ENCODE data around the gene ANXA6.

Gene ANXA6

DNA sequence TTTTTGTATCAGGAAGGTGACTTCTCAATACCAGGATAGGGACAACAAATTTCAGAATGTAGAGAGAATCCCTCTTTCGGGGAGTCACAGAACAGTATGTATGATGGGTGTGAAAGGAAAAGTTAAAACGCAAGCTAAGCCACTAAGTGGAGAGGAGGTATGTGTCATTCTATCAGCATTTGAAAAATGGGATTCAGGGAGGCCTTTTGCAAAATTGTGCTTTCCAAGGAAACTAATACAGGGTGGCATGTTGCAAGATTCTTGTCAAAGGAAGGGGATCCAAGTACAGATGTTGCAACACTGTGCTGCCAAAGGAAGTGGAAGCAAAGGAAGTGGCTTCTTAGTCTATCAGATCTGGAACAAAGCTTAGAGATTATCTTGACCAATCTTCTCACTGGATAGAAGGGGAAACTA, 64.1 kb downstream of the ANXA6 start:
- no peaks in the 10 kb centered on the region for H3K36me3 ChIP-seq (ENCODE audit: insufficient read depth, insufficient read length, low read length)
- H3K4me1 ChIP-seq (ENCODE audit: insufficient read depth, insufficient read length), result peaks cover 15% of the 10 kb centered on the region
- no peak overlapping the region for H3K9ac ChIP-seq (ENCODE audit: insufficient read length, low read depth)
- no peak for TF ChIP-seq ZNF274 (IDR thresholded peaks at IDR 0.05; ENCODE audit: low read depth, low read length)
- no peak for TF ChIP-seq SUZ12 (IDR thresholded peaks at IDR 0.05; ENCODE audit: extremely low read depth, insufficient read depth, insufficient read length)
- no peak for TF ChIP-seq YY1 (IDR thresholded peaks at IDR 0.05; ENCODE audit: insufficient read depth, insufficient read length)
- H3K9me3 ChIP-seq (ENCODE audit: insufficient read depth, low read length), result no peaks in the 10 kb centered on the region
- DNase-seq (ENCODE audit: low read depth, low spot score), result no peak
- H3K4me3 ChIP-seq (ENCODE audit: insufficient read length, low read depth), result no peak overlapping the region
- H3K27me3 ChIP-seq (ENCODE audit: insufficient read depth, insufficient read length), result no peaks in the 10 kb centered on the region

DNA sequence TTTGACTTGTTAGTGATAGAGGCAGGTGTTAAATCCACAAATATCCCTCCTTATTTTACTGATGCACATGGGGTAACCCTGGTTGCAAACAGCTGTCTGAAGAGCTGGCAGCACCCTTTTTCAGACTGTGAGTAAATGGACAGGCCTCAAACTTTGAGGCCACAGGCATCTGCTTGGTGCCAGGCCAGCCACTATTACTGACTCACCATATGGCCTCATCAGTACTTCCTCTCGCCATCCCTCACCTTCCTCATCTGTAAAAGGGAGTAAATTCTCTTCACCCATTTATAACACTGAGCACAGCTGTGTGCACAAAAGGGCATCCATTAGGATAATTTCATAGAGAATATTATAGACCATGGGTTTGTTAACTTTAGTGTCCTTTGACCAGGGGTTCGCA, 64.8 kb downstream of the ANXA6 start:
- Histone ChIP-seq H3K4me1 (ENCODE audit: insufficient read depth, insufficient read length) (peaks cover 13% of the 10 kb centered on the region), H3K4me3 (ENCODE audit: insufficient read length, low read depth) (no peak overlapping the region), H3K9me3 (ENCODE audit: insufficient read depth, low read length) (no peaks in the 10 kb centered on the region), H3K27me3 (ENCODE audit: insufficient read depth, insufficient read length) (no peaks in the 10 kb centered on the region), H3K36me3 (ENCODE audit: insufficient read depth, insufficient read length, low read length) (no peaks in the 10 kb centered on the region), H3K9ac (ENCODE audit: insufficient read length, low read depth) (no peak overlapping the region)
- DNase-seq (ENCODE audit: low read depth, low spot score), result no peak
- TF ChIP-seq SUZ12 (IDR thresholded peaks at IDR 0.05; ENCODE audit: extremely low read depth, insufficient read depth, insufficient read length) (no peak), ZNF274 (IDR thresholded peaks at IDR 0.05; ENCODE audit: low read depth, low read length) (no peak), YY1 (IDR thresholded peaks at IDR 0.05; ENCODE audit: insufficient read depth, insufficient read length) (no peak)

DNA sequence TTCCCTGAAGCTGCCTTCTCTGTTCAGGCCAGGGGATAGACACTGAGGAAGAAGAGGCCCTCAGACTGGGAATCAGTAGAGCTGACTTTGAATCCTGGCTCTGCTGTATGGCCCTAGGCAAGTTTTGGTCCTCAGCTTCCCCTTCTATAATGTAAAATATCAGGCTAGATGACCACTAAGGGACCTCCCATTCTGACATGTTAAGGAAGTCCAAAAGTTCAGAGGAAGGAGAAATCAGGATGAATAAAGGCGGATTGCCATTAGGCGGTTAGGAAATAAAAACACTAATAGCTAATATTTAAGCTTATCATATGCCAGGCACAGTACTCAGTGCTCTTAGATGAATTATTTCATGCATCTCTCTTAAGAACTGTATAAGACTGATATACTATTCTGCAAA, 67.9 kb downstream of the ANXA6 start:
- Histone ChIP-seq H3K9me3 (ENCODE audit: insufficient read depth, low read length) (no peaks in the 10 kb centered on the region), H3K9ac (ENCODE audit: insufficient read length, low read depth) (no peak overlapping the region), H3K27me3 (ENCODE audit: insufficient read depth, insufficient read length) (no peaks in the 10 kb centered on the region), H3K4me3 (ENCODE audit: insufficient read length, low read depth) (no peak overlapping the region), H3K36me3 (ENCODE audit: insufficient read depth, insufficient read length, low read length) (no peaks in the 10 kb centered on the region), H3K4me1 (ENCODE audit: insufficient read depth, insufficient read length) (peaks cover 7% of the 10 kb centered on the region)
- TF ChIP-seq SUZ12 (IDR thresholded peaks at IDR 0.05; ENCODE audit: extremely low read depth, insufficient read depth, insufficient read length) (no peak), YY1 (IDR thresholded peaks at IDR 0.05; ENCODE audit: insufficient read depth, insufficient read length) (no peak), ZNF274 (IDR thresholded peaks at IDR 0.05; ENCODE audit: low read depth, low read length) (no peak)
- no peak for DNase-seq (ENCODE audit: low read depth, low spot score)

DNA sequence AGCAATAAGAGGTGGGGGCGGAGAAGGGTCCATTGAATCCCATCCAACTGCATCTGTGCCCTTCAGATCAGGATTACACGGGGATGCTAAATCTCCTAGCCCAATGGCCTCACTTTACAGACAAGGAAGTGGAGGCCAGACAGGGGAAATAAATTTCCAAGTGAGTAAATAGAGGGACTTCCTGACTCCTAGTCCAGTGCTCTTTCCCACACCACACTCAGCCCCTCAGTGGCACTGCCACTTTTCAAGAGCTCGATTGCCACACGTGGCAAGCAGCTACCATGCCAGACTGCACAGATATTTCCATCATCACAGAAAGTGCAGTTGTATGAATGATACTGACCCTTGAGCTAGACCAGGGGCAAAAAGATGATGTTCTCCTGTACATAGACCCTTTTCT, 68.6 kb downstream of the ANXA6 start:
- no peak overlapping the region for H3K4me3 ChIP-seq (ENCODE audit: insufficient read length, low read depth)

DNA sequence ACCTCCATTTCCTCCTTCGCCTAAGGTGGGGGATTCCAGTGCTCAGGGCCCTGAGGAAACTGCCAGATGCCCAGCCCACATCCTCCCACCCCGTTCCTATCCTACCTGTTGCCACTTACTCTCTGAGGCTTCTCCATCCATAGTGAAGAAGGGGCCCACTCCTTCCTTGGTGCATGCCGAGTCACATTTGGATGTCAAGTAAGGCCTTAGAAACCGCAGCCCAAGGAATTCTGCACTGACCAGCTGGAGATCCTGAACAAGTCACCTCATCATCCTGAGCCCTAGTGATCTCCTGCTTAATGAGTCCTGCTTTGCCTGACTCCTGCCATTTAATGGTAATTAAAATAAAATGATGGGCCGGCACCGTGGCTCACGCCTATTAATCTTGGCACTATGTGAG, 70.1 kb downstream of the ANXA6 start:
- Histone ChIP-seq H3K9me3 (ENCODE audit: insufficient read depth, low read length) (no peaks in the 10 kb centered on the region), H3K36me3 (ENCODE audit: insufficient read depth, insufficient read length, low read length) (no peaks in the 10 kb centered on the region), H3K4me1 (ENCODE audit: insufficient read depth, insufficient read length) (peaks cover 3% of the 10 kb centered on the region), H3K9ac (ENCODE audit: insufficient read length, low read depth) (no peak overlapping the region), H3K27me3 (ENCODE audit: insufficient read depth, insufficient read length) (no peaks in the 10 kb centered on the region), H3K4me3 (ENCODE audit: insufficient read length, low read depth) (no peak overlapping the region)
- no peak for DNase-seq (ENCODE audit: low read depth, low spot score)
- TF ChIP-seq ZNF274 (IDR thresholded peaks at IDR 0.05; ENCODE audit: low read depth, low read length) (no peak), SUZ12 (IDR thresholded peaks at IDR 0.05; ENCODE audit: extremely low read depth, insufficient read depth, insufficient read length) (no peak), YY1 (IDR thresholded peaks at IDR 0.05; ENCODE audit: insufficient read depth, insufficient read length) (no peak)

More for the DNA sequence above, 68.6 kb downstream of the ANXA6 start:
- Histone ChIP-seq H3K9me3 (ENCODE audit: insufficient read depth, low read length) (no peaks in the 10 kb centered on the region), H3K36me3 (ENCODE audit: insufficient read depth, insufficient read length, low read length) (no peaks in the 10 kb centered on the region), H3K27me3 (ENCODE audit: insufficient read depth, insufficient read length) (no peaks in the 10 kb centered on the region), H3K4me1 (ENCODE audit: insufficient read depth, insufficient read length) (peaks cover 6% of the 10 kb centered on the region), H3K9ac (ENCODE audit: insufficient read length, low read depth) (no peak overlapping the region)
- TF ChIP-seq YY1 (IDR thresholded peaks at IDR 0.05; ENCODE audit: insufficient read depth, insufficient read length) (no peak), ZNF274 (IDR thresholded peaks at IDR 0.05; ENCODE audit: low read depth, low read length) (no peak), SUZ12 (IDR thresholded peaks at IDR 0.05; ENCODE audit: extremely low read depth, insufficient read depth, insufficient read length) (no peak)
- no peak for DNase-seq (ENCODE audit: low read depth, low spot score)

DNA sequence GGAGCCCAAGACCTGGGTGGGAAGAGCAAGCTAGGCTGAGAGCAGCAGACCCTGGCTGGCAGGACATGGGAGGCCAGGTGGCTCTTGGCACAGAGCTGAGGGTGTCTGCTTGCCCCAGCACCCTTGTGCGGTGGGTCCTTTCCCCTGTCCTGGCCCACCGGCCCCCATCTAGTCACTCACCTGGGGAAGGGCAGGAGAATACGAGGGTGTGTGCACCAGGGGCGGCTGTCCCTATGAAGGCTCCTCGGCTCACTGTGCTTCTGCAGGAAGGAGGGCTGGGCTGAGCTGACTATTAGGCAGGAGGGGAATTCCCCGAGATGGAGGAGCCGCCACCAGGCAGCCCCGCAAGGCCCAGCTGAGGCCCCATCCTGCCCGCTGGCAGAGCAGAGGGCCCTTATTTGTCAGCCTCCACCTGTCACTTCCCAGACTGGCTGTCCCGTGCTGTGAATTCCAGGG, 70.6 kb downstream of the ANXA6 start:
- no peak for DNase-seq (ENCODE audit: low read depth, low spot score)
- H3K4me3 ChIP-seq (ENCODE audit: insufficient read length, low read depth), result no peak overlapping the region
- H3K9me3 ChIP-seq (ENCODE audit: insufficient read depth, low read length), result no peaks in the 10 kb centered on the region
- TF ChIP-seq SUZ12 (IDR thresholded peaks at IDR 0.05; ENCODE audit: extremely low read depth, insufficient read depth, insufficient read length), result no peak
- TF ChIP-seq YY1 (IDR thresholded peaks at IDR 0.05; ENCODE audit: insufficient read depth, insufficient read length), result no peak
- no peak for TF ChIP-seq ZNF274 (IDR thresholded peaks at IDR 0.05; ENCODE audit: low read depth, low read length)
- H3K36me3 ChIP-seq (ENCODE audit: insufficient read depth, insufficient read length, low read length), result no peaks in the 10 kb centered on the region
- no peaks in the 10 kb centered on the region for H3K27me3 ChIP-seq (ENCODE audit: insufficient read depth, insufficient read length)
- H3K4me1 ChIP-seq (ENCODE audit: insufficient read depth, insufficient read length), result peaks cover 3% of the 10 kb centered on the region
- no peak overlapping the region for H3K9ac ChIP-seq (ENCODE audit: insufficient read length, low read depth)

DNA sequence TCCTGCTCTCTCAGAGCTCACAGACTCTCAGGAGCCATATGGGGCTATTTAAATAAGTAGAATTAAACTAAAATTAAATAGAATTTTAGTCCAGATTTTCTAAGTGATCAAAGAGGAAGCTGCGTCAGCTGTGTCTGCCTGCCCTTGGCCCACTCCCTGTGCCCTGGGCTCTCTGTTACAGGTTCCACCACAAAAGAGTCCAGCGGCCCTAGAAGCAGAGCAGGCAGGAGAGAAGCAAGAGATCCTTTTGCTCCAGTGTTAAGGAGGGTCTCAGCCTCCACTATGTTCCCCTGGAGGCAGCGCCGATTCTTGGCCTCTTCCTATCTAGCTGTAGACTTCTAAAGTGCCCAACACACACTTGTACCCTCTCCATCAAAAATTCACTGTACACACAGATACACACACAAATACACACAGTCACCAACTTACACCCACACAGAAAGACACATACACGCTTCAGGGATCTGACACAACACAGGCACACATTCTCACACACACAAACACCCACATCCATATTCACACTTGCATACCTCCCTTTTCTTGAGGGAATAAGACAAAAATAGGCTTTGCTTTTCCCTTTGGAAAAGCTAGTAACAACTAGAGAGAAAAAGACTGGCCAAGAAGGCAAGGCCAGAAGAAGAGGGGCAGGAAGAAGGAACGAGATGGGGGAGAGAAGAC, 71.2 kb downstream of the ANXA6 start:
- H3K27me3 ChIP-seq (ENCODE audit: insufficient read depth, insufficient read length), result no peaks in the 10 kb centered on the region
- DNase-seq (ENCODE audit: low read depth, low spot score), result no peak
- H3K4me1 ChIP-seq (ENCODE audit: insufficient read depth, insufficient read length), result peaks cover 3% of the 10 kb centered on the region
- H3K36me3 ChIP-seq (ENCODE audit: insufficient read depth, insufficient read length, low read length), result no peaks in the 10 kb centered on the region
- H3K9me3 ChIP-seq (ENCODE audit: insufficient read depth, low read length), result no peaks in the 10 kb centered on the region
- H3K9ac ChIP-seq (ENCODE audit: insufficient read length, low read depth), result no peak overlapping the region
- TF ChIP-seq SUZ12 (IDR thresholded peaks at IDR 0.05; ENCODE audit: extremely low read depth, insufficient read depth, insufficient read length), result no peak
- TF ChIP-seq ZNF274 (IDR thresholded peaks at IDR 0.05; ENCODE audit: low read depth, low read length), result no peak
- no peak for TF ChIP-seq YY1 (IDR thresholded peaks at IDR 0.05; ENCODE audit: insufficient read depth, insufficient read length)
- no peak overlapping the region for H3K4me3 ChIP-seq (ENCODE audit: insufficient read length, low read depth)

All from NT2/D1 (cell line).